Right atrium auricular region (tissue), 2 donors: ENCODE results near the gene INO80E. TPM values are rescaled to one million over a fixed set of nuclear protein-coding genes. Genes with fewer than 3 reads are reported as not detected.
"Not testable (repeated sequence)": the region's sequence is repeated elsewhere in the genome, so short reads cannot be mapped to it uniquely, and the experiment has no call there.

Experiments
- DNase-seq: peaks from one replicate; pipeline ENCODE4 v3.0.0-alpha.2; 2019; ENCODE audit warnings: low spot score
- H3K27ac ChIP-seq, 2 donors: fragments of 200-600 bp; sonication (generic); 1 replicate in 1 of 2; 2 replicates in 1 of 2; pipeline ENCODE4 v1.5.1; 2016 to 2019
- H3K27me3 ChIP-seq, 2 donors: fragments of 200-600 bp; sonication (generic); one replicate each; pipeline versions ENCODE4 v1.5.1 to v1.6.0; 2017 to 2019
- H3K36me3 ChIP-seq: fragments of 200-600 bp; sonication (generic); one replicate; pipeline ENCODE4 v1.5.1; 2016
- H3K4me1 ChIP-seq, 2 donors: fragments of 200-600 bp; sonication (generic); one replicate each; pipeline versions ENCODE4 v1.5.1 to v1.6.0; 2017 to 2019
- H3K4me3 ChIP-seq, 2 donors: fragments of 200-600 bp; sonication (generic); 1 replicate in 1 of 2; 2 replicates in 1 of 2; pipeline ENCODE4 v1.5.1; 2017 to 2019; ENCODE audit warnings: mild to moderate bottlenecking in 1 of 2, moderate library complexity in 1 of 2
- H3K9me3 ChIP-seq, 2 donors: fragments of 200-600 bp; sonication (generic); one replicate each; pipeline ENCODE4 v1.5.1; 2019
- total RNA-seq, 2 donors: library from RNA; depleted of rRNA; stranded (reverse); fragments of >200 nt; gene quantifications; one replicate each; pipeline ENCODE4 v1.1.0, GENCODE V29; 2016
- TF ChIP-seq, protein P1 (sequence below), 2 donors: fragments of 200-600 bp; sonication (generic); IDR thresholded peaks; one replicate each; pipeline ENCODE4 v1.5.1; 2019; ENCODE audit warnings: antibody characterized with exemption in 2 of 2

The INO80E gene
- total RNA-seq, 2 donors from 2014 or later, result 33.4 to 117 TPM

DNA sequence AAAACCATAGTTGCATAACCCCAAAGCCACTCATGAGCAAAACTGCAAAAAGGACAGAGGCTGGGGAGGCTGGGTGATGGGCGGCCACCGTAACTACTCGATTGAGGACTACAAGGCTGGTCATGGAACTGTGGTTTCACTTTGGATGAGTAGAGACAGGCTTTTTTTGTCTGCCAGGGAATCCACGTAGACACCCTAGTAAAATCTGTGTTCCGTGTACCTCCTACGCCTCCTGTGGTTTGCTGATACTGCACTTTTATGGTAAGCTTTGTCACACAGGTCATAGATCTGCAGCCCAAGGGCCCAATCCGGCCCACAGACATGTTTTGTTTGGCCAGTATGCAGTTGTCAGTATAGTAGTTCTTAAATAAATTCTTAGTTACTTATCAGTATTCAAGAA, 37.2 kb downstream of the INO80E start:
- Histone ChIP-seq H3K4me1 (peaks cover 0 to 13% of the 10 kb centered on the region in 2 donors), H3K27me3 (peaks cover 15 to 23% of the 10 kb centered on the region in 2 donors), H3K27ac (no peak overlapping the region), H3K9me3 (no peaks in the 10 kb centered on the region), H3K36me3 (no peaks in the 10 kb centered on the region), H3K4me3 (no peak overlapping the region)
- TF ChIP-seq, protein P1, sequence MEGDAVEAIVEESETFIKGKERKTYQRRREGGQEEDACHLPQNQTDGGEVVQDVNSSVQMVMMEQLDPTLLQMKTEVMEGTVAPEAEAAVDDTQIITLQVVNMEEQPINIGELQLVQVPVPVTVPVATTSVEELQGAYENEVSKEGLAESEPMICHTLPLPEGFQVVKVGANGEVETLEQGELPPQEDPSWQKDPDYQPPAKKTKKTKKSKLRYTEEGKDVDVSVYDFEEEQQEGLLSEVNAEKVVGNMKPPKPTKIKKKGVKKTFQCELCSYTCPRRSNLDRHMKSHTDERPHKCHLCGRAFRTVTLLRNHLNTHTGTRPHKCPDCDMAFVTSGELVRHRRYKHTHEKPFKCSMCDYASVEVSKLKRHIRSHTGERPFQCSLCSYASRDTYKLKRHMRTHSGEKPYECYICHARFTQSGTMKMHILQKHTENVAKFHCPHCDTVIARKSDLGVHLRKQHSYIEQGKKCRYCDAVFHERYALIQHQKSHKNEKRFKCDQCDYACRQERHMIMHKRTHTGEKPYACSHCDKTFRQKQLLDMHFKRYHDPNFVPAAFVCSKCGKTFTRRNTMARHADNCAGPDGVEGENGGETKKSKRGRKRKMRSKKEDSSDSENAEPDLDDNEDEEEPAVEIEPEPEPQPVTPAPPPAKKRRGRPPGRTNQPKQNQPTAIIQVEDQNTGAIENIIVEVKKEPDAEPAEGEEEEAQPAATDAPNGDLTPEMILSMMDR (IDR thresholded peaks at IDR 0.05), result no peak
- no peak for DNase-seq

DNA sequence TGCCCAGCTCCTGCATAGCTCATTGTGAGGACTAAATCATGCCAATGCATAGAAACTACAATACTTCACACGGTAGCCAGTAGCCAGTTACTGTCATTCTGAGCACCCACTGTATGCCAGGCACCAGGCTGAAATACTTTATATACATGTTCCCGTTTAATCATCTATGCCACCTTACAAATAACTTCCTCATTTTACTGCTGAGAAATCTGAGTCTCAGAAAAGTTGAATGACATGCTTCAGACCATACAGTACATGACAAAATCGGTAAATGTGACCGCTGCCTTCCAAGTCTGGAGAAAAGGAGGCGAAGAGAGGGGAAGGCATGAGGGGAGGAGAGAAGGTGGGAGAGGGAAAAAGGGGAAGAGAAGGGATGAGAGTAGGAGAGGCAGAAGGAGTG, 44.2 kb downstream of the INO80E start:
- Histone ChIP-seq H3K27me3 (no peaks in the 10 kb centered on the region), H3K4me1 (no peaks in the 10 kb centered on the region), H3K9me3 (no peaks in the 10 kb centered on the region), H3K36me3 (no peaks in the 10 kb centered on the region), H3K27ac (no peak overlapping the region), H3K4me3 (no peak overlapping the region)
- TF ChIP-seq, protein P1 (IDR thresholded peaks at IDR 0.05), result no peak
- no peak for DNase-seq

DNA sequence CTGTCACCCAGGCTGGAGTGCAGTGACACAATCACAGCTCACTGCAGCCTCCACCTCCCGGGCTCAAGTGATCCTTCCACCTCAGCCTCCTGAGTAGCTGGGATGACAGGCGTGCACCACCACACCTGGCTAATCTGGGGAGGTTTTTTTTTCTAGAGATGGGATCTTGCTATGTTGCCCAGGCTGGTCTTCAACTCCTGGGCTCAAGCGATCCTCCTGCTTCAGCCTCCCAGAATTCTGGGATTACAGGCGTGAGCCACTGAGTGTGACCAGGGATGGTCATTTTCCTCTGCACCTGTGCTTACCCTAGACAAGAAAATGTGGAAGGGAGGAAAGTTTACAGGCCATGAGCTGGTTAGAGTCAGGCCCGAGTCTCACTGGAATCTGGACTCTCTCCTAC, 44.6 kb downstream of the INO80E start:
- not testable (repeated sequence) for H3K36me3 ChIP-seq, H3K27ac ChIP-seq, H3K9me3 ChIP-seq, DNase-seq, H3K4me3 ChIP-seq, H3K27me3 ChIP-seq, H3K4me1 ChIP-seq

DNA sequence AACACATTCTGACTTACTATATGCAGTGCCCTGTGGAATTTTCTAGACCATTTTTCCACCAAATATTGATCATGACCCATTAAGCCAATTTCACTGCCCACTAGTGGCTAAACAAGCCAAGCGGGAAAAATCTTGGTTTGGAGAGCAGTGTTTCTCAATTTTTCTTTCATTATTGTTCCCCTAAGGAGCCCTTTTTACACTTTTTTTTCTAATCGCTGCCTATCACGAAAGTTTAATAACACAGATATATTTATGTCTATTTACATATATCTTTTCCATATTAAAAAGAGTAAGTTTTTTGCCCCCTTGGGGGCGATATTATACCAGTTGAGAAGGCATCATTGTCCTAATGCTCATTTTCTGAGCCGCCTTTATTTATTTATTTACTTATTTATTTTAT, 45.8 kb downstream of the INO80E start:
- H3K36me3 ChIP-seq, result no peaks in the 10 kb centered on the region
- TF ChIP-seq, protein P1 (IDR thresholded peaks at IDR 0.05), result peak; percentile 29 to 60
- no peaks in the 10 kb centered on the region for H3K9me3 ChIP-seq
- H3K4me3 ChIP-seq, result no peak overlapping the region
- H3K27me3 ChIP-seq, result no peaks in the 10 kb centered on the region
- DNase-seq, result no peak
- no peak overlapping the region for H3K27ac ChIP-seq
- H3K4me1 ChIP-seq, result no peaks in the 10 kb centered on the region

DNA sequence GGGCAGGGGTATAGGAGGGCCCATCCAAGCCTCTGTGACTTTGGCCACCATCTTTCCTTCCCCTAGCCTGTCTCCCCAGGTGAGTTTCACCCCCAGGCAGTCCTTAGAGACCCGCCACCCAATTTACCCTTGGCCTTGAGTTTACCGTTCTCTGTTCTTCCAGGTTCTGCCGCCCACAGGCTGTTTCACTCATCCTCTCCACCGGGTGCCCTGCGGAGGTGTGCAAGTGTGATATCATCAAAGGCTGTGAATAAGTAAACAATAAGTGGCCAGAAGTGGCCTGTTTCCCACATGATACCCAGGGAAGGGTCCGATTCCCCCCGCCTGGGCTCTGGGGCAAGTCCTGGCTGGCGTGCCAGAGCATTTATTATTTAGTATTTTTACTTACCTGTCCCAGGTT, 50.1 kb downstream of the INO80E start:
- Histone ChIP-seq H3K4me3 (no peak overlapping the region), H3K9me3 (no peaks in the 10 kb centered on the region), H3K4me1 (no peaks in the 10 kb centered on the region), H3K27me3 (no peaks in the 10 kb centered on the region), H3K27ac (no peak overlapping the region), H3K36me3 (no peaks in the 10 kb centered on the region)
- TF ChIP-seq, protein P1 (IDR thresholded peaks at IDR 0.05), result no peak
- no peak for DNase-seq

DNA sequence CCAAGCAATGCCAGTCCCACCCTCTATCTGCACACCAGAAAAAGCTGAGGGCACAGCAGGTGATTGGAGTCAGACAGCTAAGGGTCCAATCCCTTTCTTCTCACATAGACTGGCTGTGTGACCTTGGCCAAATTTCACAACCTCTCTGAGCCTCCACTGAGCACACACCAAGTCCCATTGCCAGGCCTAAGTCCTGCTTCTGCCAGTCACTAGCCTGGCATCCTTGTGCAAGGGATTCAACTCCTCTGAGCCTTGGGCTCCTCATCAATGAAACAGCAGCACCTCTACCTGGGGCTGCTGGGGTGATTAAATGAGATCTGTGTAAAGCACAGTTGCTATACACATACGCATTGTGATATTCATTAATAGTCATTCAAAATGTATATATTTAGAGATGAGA, 50.5 kb downstream of the INO80E start:
- TF ChIP-seq, protein P1 (IDR thresholded peaks at IDR 0.05), result no peak
- Histone ChIP-seq H3K27me3 (no peaks in the 10 kb centered on the region), H3K4me3 (no peak overlapping the region), H3K27ac (no peak overlapping the region), H3K36me3 (no peaks in the 10 kb centered on the region), H3K4me1 (no peaks in the 10 kb centered on the region), H3K9me3 (no peaks in the 10 kb centered on the region)
- DNase-seq, result no peak
